PC-9 (cell line): Measurements from ENCODE around the gene HOXA4.

Experiments used
- EZH2 ChIP-seq: fragments of 200-600 bp; sonication (generic); IDR thresholded peaks from 2 replicates; pipeline ENCODE4 v1.8.0; 2017; ENCODE audit warnings: antibody characterized with exemption, low read depth
- TF ChIP-seq, protein P1 (sequence below): fragments of 200-600 bp; sonication (generic); conservative IDR thresholded peaks from 2 replicates; pipeline ENCODE4 v1.6.1; 2017; ENCODE audit warnings: mixed run types, antibody characterized with exemption, mild to moderate bottlenecking, moderate library complexity

DNA sequence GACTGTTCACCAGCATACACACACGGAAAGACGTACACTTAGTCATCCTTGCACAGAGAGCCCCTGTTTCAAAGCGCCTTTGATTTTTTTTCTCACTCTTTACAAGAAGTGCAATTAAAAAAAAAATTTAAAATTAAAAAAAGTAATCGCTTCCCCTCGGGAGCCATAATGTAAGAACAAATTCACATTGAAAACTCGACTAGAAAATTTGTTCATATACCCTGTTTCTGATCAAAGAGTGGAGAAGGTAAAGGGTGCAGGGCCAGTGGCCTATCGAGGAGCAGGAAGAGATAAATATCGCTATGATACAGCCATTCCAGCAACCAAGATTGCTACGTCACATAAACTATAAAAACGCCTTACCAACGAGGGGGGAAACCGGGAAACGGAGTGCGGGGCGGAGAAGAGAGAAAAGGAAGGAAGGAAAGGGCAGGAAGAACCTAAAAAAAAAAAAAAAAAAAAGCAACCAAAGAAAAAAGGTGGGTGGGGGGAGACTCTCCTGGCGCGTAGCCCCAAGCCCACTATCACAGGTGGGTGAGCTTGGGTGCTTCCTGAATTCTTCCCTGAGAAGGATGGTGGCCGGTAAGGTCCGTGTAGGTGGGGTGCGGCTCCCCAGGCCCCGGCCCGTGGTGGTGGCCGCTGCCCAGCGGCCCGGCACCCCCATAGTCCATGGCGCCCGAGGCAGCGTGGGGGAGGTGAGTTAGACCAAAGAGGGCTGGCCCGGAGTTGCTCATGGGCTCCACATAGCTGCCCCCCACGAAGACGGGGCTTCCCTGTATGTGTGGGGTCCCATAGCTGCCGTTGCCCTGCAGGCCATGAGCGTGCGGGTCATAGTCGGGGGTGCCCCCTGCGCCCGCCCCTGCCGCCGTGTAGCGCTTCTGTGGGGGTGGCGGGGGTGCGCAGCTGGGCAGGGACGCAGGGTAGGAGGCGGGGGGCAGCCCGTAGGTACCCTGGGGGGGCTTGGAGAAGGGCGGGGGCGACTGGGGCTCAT, 22.9 kb downstream of the HOXA4 start:
- TF ChIP-seq, protein P1, sequence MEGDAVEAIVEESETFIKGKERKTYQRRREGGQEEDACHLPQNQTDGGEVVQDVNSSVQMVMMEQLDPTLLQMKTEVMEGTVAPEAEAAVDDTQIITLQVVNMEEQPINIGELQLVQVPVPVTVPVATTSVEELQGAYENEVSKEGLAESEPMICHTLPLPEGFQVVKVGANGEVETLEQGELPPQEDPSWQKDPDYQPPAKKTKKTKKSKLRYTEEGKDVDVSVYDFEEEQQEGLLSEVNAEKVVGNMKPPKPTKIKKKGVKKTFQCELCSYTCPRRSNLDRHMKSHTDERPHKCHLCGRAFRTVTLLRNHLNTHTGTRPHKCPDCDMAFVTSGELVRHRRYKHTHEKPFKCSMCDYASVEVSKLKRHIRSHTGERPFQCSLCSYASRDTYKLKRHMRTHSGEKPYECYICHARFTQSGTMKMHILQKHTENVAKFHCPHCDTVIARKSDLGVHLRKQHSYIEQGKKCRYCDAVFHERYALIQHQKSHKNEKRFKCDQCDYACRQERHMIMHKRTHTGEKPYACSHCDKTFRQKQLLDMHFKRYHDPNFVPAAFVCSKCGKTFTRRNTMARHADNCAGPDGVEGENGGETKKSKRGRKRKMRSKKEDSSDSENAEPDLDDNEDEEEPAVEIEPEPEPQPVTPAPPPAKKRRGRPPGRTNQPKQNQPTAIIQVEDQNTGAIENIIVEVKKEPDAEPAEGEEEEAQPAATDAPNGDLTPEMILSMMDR, result no peak
- TF ChIP-seq EZH2, result no peak
